ENCODE measurements around the gene PELI3.

The PELI3 gene

GRCh38 chr11:66470015-66470414 lies 3.3 kb downstream of the PELI3 start:
- no peak for TF ChIP-seq CTCF (IDR thresholded peaks at IDR 0.05; ENCODE audit: low read depth, low read length, missing control alignments)
- no peak overlapping the region for H3K27ac ChIP-seq
- no peak for DNase-seq
- H3K27me3 ChIP-seq (replicated peaks): no peaks in the 10 kb centered on the region
- in situ Hi-C loops (cut with HindIII; ENCODE audit: low pct_ligation_motif_present, low sequenced_read_pairs): no loop called here
- no peak overlapping the region for H3K4me3 ChIP-seq (ENCODE audit: low read depth, low read length)
- H3K36me3 ChIP-seq (replicated peaks): peaks cover 7% of the 10 kb centered on the region

GRCh38 chr11:66471142-66471541 lies 4.4 kb downstream of the PELI3 start:
- Histone ChIP-seq H3K27me3 (replicated peaks) (no peaks in the 10 kb centered on the region), H3K36me3 (replicated peaks) (peaks cover 7% of the 10 kb centered on the region), H3K4me3 (ENCODE audit: low read depth, low read length) (no peak overlapping the region), H3K27ac (no peak overlapping the region)
- in situ Hi-C loops (cut with HindIII; ENCODE audit: low pct_ligation_motif_present, low sequenced_read_pairs): no loop called here
- no peak for DNase-seq
- no peak for TF ChIP-seq CTCF (IDR thresholded peaks at IDR 0.05; ENCODE audit: low read depth, low read length, missing control alignments)

GRCh38 chr11:66472054-66472453 lies 5.3 kb downstream of the PELI3 start:
- in situ Hi-C loops (cut with HindIII; ENCODE audit: low pct_ligation_motif_present, low sequenced_read_pairs): no loop called here
- peaks cover 7% of the 10 kb centered on the region for H3K36me3 ChIP-seq (replicated peaks)
- H3K4me3 ChIP-seq (ENCODE audit: low read depth, low read length): no peak overlapping the region
- DNase-seq: no peak
- no peaks in the 10 kb centered on the region for H3K27me3 ChIP-seq (replicated peaks)
- no peak for TF ChIP-seq CTCF (IDR thresholded peaks at IDR 0.05; ENCODE audit: low read depth, low read length, missing control alignments)
- no peak overlapping the region for H3K27ac ChIP-seq

GRCh38 chr11:66473167-66473566 lies 6.5 kb downstream of the PELI3 start:
- in situ Hi-C loops (cut with HindIII; ENCODE audit: low pct_ligation_motif_present, low sequenced_read_pairs): no loop called here
- Histone ChIP-seq H3K27me3 (replicated peaks) (no peaks in the 10 kb centered on the region), H3K4me3 (ENCODE audit: low read depth, low read length) (no peak overlapping the region), H3K27ac (no peak overlapping the region), H3K36me3 (replicated peaks) (peaks cover 7% of the 10 kb centered on the region)
- TF ChIP-seq CTCF (IDR thresholded peaks at IDR 0.05; ENCODE audit: low read depth, low read length, missing control alignments): no peak
- no peak for DNase-seq

GRCh38 chr11:66473608-66474515 lies 7.2 kb downstream of the PELI3 start:
- TF ChIP-seq CTCF (IDR thresholded peaks at IDR 0.05; ENCODE audit: low read depth, low read length, missing control alignments): no peak
- no peak overlapping the region for H3K4me3 ChIP-seq (ENCODE audit: low read depth, low read length)
- H3K27ac ChIP-seq: no peak overlapping the region
- in situ Hi-C loops (cut with HindIII; ENCODE audit: low pct_ligation_motif_present, low sequenced_read_pairs): no loop called here
- H3K36me3 ChIP-seq (replicated peaks): peaks cover 7% of the 10 kb centered on the region
- DNase-seq: no peak
- H3K27me3 ChIP-seq (replicated peaks): no peaks in the 10 kb centered on the region

All from brain microvascular endothelial cell (primary cell).